Transverse colon (tissue), 4 donors: Measurements from ENCODE around the gene THUMPD2. TPM values are rescaled to one million over a fixed set of nuclear protein-coding genes. Genes with fewer than 3 reads are reported as not detected.

Source experiments
- DNase-seq: peaks from one replicate; pipeline ENCODE4 v3.0.0-alpha.2; 2019
- H3K27ac ChIP-seq, 4 donors: fragments of 200-600 bp; sonication (generic); 2 replicates each; pipeline ENCODE4 v1.5.1; 2016 to 2018; ENCODE audit warnings: inconsistent platforms in 4 of 4
- H3K27me3 ChIP-seq: fragments of 200-600 bp; sonication (generic); 2 replicates; pipeline ENCODE4 v1.5.1; 2017; ENCODE audit warnings: inconsistent platforms
- H3K36me3 ChIP-seq, 4 donors: fragments of 200-600 bp; sonication (generic); 2 replicates each; pipeline ENCODE4 v1.5.1; 2017 to 2019; ENCODE audit warnings: inconsistent platforms in 4 of 4
- H3K4me1 ChIP-seq, 4 donors: fragments of 200-600 bp; sonication (generic); 2 replicates each; pipeline ENCODE4 v1.5.1; 2017 to 2020; ENCODE audit warnings: inconsistent platforms in 4 of 4
- H3K4me3 ChIP-seq, 4 donors: fragments of 200-600 bp; sonication (generic); 1 replicate in 1 of 4; 2 replicates in 3 of 4; pipeline versions ENCODE4 v1.5.1 to v1.6.1; 2017 to 2019; ENCODE audit warnings: inconsistent platforms in 4 of 4
- H3K9me3 ChIP-seq, 2 donors: fragments of 200-600 bp; sonication (generic); 2 replicates each; pipeline ENCODE4 v1.5.1; 2017 to 2019; ENCODE audit warnings: inconsistent platforms in 2 of 2
- EP300 ChIP-seq: sonication (generic); formaldehyde crosslinking; IDR thresholded peaks from one replicate; pipeline ENCODE4 v1.6.1; 2017; ENCODE audit warnings: antibody characterized with exemption, low read depth
- POLR2A ChIP-seq: fragments of 450-650 bp; IDR thresholded peaks from one replicate; pipeline ENCODE4 v1.6.1; 2016; ENCODE audit warnings: antibody characterized with exemption, mild to moderate bottlenecking, moderate library complexity
- POLR2AphosphoS5 ChIP-seq, 3 donors: sonication (generic); formaldehyde crosslinking; IDR thresholded peaks; one replicate each; pipeline ENCODE4 v1.6.1; 2016; ENCODE audit warnings: antibody characterized with exemption in 3 of 3
- WGBS, 2 donors: methylation state at CpG; one replicate each; pipeline ENCODE4 v1.1.5; 2018; ENCODE audit warnings: low coverage in 1 of 2; 5-methylcytosine and 5-hydroxymethylcytosine counted together
- in situ Hi-C, 4 donors: fragments of 200-750 bp; cut with MboI; loops; one replicate each; pipeline versions ENCODE4 v1.15.0 to v1.15.1; 2017; ENCODE audit warnings: low sequenced_read_pairs in 3 of 4, low pct_ligation_motif_present in 1 of 4, low pct_unique_long_range_greater_than_20kb in 1 of 4
- intact Hi-C: fragments of 100-400 bp; cut with DNase I; formaldehyde crosslinking; loops from one replicate; pipeline ENCODE4 v1.15.1; 2023; ENCODE audit warnings: low total_unique reads
- total RNA-seq, 4 donors: library from RNA; depleted of rRNA; stranded (reverse); fragments of >200 nt; gene quantifications; one replicate each; pipeline ENCODE4 v1.1.0, GENCODE V29; 2016
- TF ChIP-seq, protein P1 (sequence below), 5 experiments: fragments of 200-600 bp in 3 of 5; fragments of 450-650 bp in 2 of 5; sonication (generic) in 3 of 5; IDR thresholded peaks; 1 replicate in 2 of 5; 2 replicates in 3 of 5; pipeline ENCODE4 v1.5.1; 2016 to 2017; ENCODE audit warnings: antibody characterized with exemption in 5 of 5, inconsistent platforms in 3 of 5, mild to moderate bottlenecking in 2 of 5, moderate library complexity in 1 of 5

THUMPD2 gene
- total RNA-seq, 4 donors from 2014 or later = 5.2 to 21.1 (median 9.7) TPM

DNA sequence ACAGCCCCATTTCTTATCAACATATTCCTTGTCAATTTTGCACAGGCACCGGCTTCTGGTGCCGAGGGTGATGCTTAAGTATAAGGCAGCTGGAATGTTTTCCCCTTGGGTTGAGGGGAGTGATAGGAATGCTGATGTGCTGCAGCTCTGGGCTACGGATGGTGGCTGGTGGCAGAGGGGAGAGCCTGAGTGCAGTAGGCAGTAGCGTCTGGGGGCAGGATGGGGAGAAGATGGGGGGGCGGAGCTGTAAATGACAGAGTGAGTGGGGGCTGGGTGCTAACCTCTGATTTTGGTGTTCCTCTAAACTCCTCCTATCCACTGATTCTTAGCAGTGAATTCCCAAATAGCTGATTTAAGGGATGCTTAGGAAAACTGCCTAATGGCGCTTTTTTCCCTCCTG is 92.6 kb downstream of the THUMPD2 start:
- in situ Hi-C loops (no loop called here), intact Hi-C loops (no loop called here)
- Histone ChIP-seq H3K36me3 (no peaks in the 10 kb centered on the region), H3K27ac (no peak overlapping the region), H3K4me3 (no peak overlapping the region), H3K27me3 (no peaks in the 10 kb centered on the region), H3K4me1 (no peaks in the 10 kb centered on the region), H3K9me3 (no peaks in the 10 kb centered on the region)
- no peak for DNase-seq
- WGBS, 2 donors = 88% methylated on average over 3 to 6 of the region's 6 CpGs
- TF ChIP-seq, protein P1, sequence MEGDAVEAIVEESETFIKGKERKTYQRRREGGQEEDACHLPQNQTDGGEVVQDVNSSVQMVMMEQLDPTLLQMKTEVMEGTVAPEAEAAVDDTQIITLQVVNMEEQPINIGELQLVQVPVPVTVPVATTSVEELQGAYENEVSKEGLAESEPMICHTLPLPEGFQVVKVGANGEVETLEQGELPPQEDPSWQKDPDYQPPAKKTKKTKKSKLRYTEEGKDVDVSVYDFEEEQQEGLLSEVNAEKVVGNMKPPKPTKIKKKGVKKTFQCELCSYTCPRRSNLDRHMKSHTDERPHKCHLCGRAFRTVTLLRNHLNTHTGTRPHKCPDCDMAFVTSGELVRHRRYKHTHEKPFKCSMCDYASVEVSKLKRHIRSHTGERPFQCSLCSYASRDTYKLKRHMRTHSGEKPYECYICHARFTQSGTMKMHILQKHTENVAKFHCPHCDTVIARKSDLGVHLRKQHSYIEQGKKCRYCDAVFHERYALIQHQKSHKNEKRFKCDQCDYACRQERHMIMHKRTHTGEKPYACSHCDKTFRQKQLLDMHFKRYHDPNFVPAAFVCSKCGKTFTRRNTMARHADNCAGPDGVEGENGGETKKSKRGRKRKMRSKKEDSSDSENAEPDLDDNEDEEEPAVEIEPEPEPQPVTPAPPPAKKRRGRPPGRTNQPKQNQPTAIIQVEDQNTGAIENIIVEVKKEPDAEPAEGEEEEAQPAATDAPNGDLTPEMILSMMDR (IDR thresholded peaks at IDR 0.05) = no peak
- TF ChIP-seq EP300 (no peak), POLR2AphosphoS5 (IDR thresholded peaks at IDR 0.05) (no peak), POLR2A (no peak)

Other genes starting within 250 kb of the THUMPD2 start
- gene TMEM178A, start 113.3 kb downstream of the THUMPD2 start, total RNA-seq = 1 to 10 TPM; 1.6 to 7.5 (median 4.6) TPM